Activated CD4-positive, alpha-beta T cell treated with anti-CD3 and anti-CD28 coated beads, Interleukin-2, amount 10 ng/mL, durations not matched to agents 7 days and 5 days (primary cell): ENCODE measurements around the gene SH3GLB1. TPM values are rescaled to one million over a fixed set of nuclear protein-coding genes. Genes with fewer than 3 reads are reported as not detected.

Experiments used
- CTCF ChIA-PET: fragments of 350-600 bp; sonication (Branson Sonifier 250); formaldehyde crosslinking; loops from one replicate; lab custom pipeline; 2021; ENCODE audit warnings: antibody characterized with exemption; lab: Charles Lee
- POLR2A ChIA-PET: fragments of 350-600 bp; sonication (Branson Sonifier 250); formaldehyde crosslinking; loops from one replicate; lab custom pipeline; 2021; ENCODE audit warnings: antibody characterized with exemption; lab: Charles Lee
- DNase-seq: peaks from one replicate; pipeline ENCODE4 v3.0.0-alpha.2; 2020
- H3K27ac Mint-ChIP-seq: one replicate; pipeline ENCODE4 v1.8.0; 2021; ENCODE audit warnings: mild to moderate bottlenecking, moderate library complexity, mixed read lengths
- H3K27me3 Mint-ChIP-seq: one replicate; pipeline ENCODE4 v1.8.0; 2021; ENCODE audit warnings: mixed read lengths
- H3K36me3 Mint-ChIP-seq: one replicate; pipeline ENCODE4 v1.8.0; 2021; ENCODE audit warnings: low read depth, mixed read lengths
- H3K4me1 Mint-ChIP-seq: one replicate; pipeline ENCODE4 v1.8.0; 2021; ENCODE audit warnings: mixed read lengths
- H3K4me3 Mint-ChIP-seq: one replicate; pipeline ENCODE4 v1.8.0; 2021; ENCODE audit warnings: mild to moderate bottlenecking, moderate library complexity, mixed read lengths
- H3K9me3 Mint-ChIP-seq: one replicate; pipeline ENCODE4 v1.8.0; 2021; ENCODE audit warnings: mixed read lengths
- total RNA-seq, 2 experiments: library from RNA; stranded (reverse); gene quantifications; one replicate each; pipeline ENCODE4 v1.2.3, GENCODE V29; 2021

SH3GLB1 gene
- total RNA-seq, 2 experiments from 2014 or later: 66.8 to 75.3 TPM

DNA sequence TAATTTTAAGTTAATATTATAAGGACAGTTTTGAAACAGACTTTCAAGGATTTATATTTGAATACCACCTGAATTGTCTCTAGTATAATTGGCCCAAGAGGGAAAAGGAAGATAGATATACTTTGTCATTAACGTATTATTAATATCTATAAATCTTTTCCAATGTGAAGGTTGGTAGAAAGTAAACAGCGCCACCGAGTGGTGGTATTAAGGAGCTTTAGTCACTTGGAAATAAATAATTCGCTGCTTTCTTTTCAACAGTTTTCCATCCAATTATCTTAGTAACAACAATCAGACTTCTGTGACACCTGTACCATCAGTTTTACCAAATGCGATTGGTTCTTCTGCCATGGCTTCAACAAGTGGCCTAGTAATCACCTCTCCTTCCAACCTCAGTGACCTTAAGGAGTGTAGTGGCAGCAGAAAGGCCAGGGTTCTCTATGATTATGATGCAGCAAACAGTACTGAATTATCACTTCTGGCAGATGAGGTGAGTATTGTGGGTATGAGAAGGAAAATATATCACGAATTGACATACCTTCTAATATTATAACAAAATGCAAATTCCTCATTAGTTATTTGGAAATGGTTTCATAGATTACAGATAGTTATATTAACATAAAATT, 37.7 kb downstream of the SH3GLB1 start:
- Mint-ChIP-seq H3K4me1 (peaks cover 8% of the 10 kb centered on the region), H3K4me3 (no peak overlapping the region), H3K27me3 (no peaks in the 10 kb centered on the region), H3K27ac (no peak overlapping the region), H3K36me3 (peaks cover 26% of the 10 kb centered on the region), H3K9me3 (no peaks in the 10 kb centered on the region)
- ChIA-PET POLR2A (no interaction called here), CTCF (no interaction called here)
- peak; percentile 46 for DNase-seq

GRCh38 chr1:86747304-86747703, 42.9 kb downstream of the SH3GLB1 start:
- CTCF ChIA-PET: no interaction called here
- Mint-ChIP-seq H3K9me3 (no peaks in the 10 kb centered on the region), H3K4me3 (no peak overlapping the region), H3K27me3 (no peaks in the 10 kb centered on the region), H3K4me1 (peaks cover 2% of the 10 kb centered on the region), H3K27ac (no peak overlapping the region), H3K36me3 (peaks cover 21% of the 10 kb centered on the region)
- DNase-seq: no peak
- POLR2A ChIA-PET: no interaction called here

DNA sequence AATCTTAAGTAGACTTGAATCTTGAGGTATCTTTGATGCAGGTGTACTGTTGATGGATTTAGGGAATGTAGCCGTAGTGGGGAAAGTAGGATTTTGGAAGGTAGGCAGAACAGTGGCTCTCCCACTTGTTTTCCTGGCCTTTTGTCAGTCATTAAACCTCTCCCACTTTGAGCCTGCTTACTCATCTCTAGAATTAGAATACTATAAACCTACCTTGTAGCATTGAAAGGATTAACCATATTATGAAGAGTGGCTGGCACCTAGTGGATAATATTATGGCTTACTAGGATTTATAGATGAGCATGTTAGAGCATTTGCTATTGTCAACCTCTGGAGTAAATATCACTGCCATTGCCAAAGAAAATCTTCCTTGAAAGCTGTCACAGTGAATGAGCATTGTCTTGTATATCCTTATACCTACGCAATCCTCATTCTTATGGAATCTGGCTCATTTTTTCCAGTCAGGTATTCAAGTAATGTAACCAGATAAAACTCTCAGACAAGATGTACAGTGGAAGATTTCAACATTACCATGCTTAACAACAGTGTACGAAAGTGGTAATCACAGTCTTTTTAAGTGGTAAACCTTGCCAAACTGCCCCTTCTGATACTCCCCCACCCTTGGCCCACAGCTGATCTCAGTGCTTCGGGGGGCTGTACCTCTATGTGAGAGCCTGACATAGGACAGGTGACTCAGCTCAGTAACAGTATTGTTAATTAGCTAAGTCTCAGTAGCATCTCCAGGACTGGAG, 44.4 kb downstream of the SH3GLB1 start:
- Mint-ChIP-seq H3K27me3 (peaks cover 4% of the 10 kb centered on the region), H3K4me3 (no peak overlapping the region), H3K36me3 (peaks cover 19% of the 10 kb centered on the region), H3K4me1 (peaks cover 2% of the 10 kb centered on the region), H3K27ac (no peak overlapping the region), H3K9me3 (no peaks in the 10 kb centered on the region)
- CTCF ChIA-PET: interaction anchor here (1.1 kb wide), 1 partner anchor 9 kb away, joined by 3 read pairs; no protein-coding TSS in a partner anchor
- POLR2A ChIA-PET: no interaction called here
- DNase-seq: no peak

DNA sequence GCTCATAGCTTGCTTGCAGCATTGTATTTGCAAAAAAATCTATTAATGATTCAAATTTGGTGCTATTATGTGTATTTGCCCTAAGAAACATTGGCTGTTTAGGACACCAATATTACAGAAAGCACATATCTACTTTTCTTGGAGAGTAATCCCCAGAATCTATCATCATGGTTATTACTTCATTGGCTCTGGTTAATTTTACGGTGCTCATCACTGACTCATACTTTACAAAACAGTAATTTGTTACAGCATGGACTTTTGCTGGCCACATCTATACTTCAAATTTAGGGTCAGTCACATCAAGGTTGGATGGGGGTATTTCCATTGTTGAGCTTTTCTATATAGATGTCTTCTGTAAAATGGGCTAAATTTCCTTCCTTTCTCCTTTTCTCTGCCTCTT, 45.7 kb downstream of the SH3GLB1 start:
- Mint-ChIP-seq H3K4me3 (no peak overlapping the region), H3K4me1 (peaks cover 2% of the 10 kb centered on the region), H3K27me3 (peaks cover 12% of the 10 kb centered on the region), H3K27ac (no peak overlapping the region), H3K9me3 (no peaks in the 10 kb centered on the region), H3K36me3 (peaks cover 9% of the 10 kb centered on the region)
- DNase-seq: no peak
- ChIA-PET CTCF (interaction anchor here (1.4 kb wide), 1 partner anchor 10 kb away, joined by 3 read pairs; no protein-coding TSS in a partner anchor), POLR2A (no interaction called here)

DNA sequence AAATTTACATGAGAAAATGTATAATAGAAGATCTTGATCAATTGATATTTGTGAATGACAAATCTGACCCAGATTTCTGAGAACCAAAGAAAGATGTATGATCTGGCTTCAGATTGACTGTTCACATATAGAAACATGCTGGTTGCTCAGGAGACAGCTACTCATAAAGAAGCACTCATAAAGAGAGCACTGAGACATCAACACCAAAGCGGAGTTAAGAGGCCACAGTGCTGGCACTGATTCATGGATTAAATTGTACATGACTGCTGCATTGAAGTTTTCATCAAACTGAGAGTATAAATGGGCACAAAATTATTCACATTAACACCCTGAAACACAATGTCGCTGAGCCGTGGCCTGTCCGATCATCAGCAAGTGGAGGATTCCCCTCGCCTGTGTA, 46.2 kb downstream of the SH3GLB1 start:
- no peak overlapping the region for H3K4me3 Mint-ChIP-seq
- peaks cover 12% of the 10 kb centered on the region for H3K27me3 Mint-ChIP-seq
- POLR2A ChIA-PET: no interaction called here
- no peak for DNase-seq
- no peaks in the 10 kb centered on the region for H3K4me1 Mint-ChIP-seq
- CTCF ChIA-PET: interaction anchor here (1.4 kb wide), 1 partner anchor 10 kb away, joined by 3 read pairs; no protein-coding TSS in a partner anchor
- H3K27ac Mint-ChIP-seq: no peak overlapping the region
- H3K36me3 Mint-ChIP-seq: peaks cover 5% of the 10 kb centered on the region
- no peaks in the 10 kb centered on the region for H3K9me3 Mint-ChIP-seq

DNA sequence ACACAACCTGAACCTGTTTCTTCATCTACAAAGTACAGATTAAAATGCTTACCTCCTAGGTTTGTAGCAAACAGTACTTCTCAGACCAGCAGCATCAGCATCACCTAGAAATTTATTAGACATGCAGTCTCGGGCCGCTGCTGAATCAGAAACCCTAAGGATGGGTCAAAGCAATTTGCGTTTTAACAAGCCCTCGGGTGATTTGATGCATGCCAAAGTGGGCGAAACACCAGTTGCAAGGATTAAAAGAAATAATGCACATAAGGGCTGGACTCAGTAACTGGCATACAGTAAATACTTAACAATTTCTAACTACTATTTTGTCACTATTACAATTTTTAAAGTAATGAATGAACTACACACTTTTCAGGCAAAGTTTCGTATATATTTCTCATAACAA, 47.5 kb downstream of the SH3GLB1 start:
- ChIA-PET POLR2A (no interaction called here), CTCF (no interaction called here)
- Mint-ChIP-seq H3K27me3 (peaks cover 12% of the 10 kb centered on the region), H3K4me1 (no peaks in the 10 kb centered on the region), H3K9me3 (no peaks in the 10 kb centered on the region), H3K27ac (no peak overlapping the region), H3K36me3 (no peaks in the 10 kb centered on the region), H3K4me3 (no peak overlapping the region)
- no peak for DNase-seq

DNA sequence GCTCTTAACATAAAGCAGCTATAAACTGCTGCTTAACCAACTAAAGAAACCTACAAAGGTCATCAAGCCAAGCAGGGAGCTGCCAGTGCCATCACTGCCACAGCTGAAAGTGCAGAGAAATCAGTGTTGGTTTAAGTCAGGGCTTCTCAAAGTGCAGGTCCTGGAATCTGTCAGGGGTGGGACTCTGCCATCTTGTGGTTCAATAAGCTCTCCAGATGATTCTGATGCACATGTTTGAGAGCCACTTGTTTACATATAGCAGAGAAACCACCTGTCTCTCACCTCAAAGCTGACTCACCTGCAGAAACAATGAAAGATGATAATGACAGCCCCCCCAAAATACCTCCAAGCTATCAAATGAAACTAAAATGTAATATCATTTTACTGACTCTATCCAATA, 49.3 kb downstream of the SH3GLB1 start:
- H3K9me3 Mint-ChIP-seq: no peaks in the 10 kb centered on the region
- H3K27ac Mint-ChIP-seq: no peak overlapping the region
- no peaks in the 10 kb centered on the region for H3K36me3 Mint-ChIP-seq
- no peak overlapping the region for H3K4me3 Mint-ChIP-seq
- no peaks in the 10 kb centered on the region for H3K4me1 Mint-ChIP-seq
- H3K27me3 Mint-ChIP-seq: peaks cover 12% of the 10 kb centered on the region
- ChIA-PET POLR2A (no interaction called here), CTCF (interaction anchor here (0.9 to 2.0 kb wide), 3 partner anchors 10 to 253 kb away, joined by 3 to 6 read pairs (median 3); partner anchors contain the start of gene SH3GLB1)
- DNase-seq: peak; percentile 30

DNA sequence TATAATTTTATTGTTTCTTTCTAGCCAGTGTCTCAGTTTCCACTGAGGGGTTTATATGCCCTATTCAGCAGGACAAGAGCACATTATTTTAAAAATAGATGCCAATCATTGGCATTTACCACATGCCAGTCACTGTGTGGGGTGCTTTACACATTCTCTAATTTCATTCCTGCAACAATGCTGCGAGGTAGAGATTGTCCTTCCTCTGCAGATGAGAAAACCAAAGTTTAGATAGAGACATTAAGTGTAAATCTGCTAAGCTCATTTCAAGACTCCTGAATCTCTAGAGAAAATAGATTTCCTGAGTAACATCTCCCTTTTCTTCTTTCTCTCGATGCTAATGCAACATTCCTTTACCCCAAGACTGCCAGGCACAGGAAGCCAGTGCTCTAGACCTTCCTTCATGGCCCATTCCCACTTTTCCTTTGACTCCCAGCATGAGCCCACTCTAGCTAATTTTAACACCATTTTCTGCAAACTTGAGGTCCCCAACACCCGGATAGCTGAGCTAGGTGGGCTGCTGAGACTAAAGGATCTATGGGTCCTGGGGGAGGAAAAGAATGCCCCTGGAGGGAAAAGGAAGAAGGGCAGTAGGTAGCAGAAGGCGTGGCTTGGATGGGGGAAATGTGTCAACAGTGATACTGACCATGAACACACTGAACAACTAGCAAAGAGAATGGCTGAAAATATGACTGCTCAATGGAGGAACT, 50.0 kb downstream of the SH3GLB1 start:
- Mint-ChIP-seq H3K4me1 (no peaks in the 10 kb centered on the region), H3K9me3 (no peaks in the 10 kb centered on the region), H3K27me3 (peaks cover 12% of the 10 kb centered on the region), H3K36me3 (no peaks in the 10 kb centered on the region), H3K4me3 (no peak overlapping the region), H3K27ac (no peak overlapping the region)
- no peak for DNase-seq
- CTCF ChIA-PET: interaction anchor here (0.9 to 2.0 kb wide), 3 partner anchors 11 to 254 kb away, joined by 3 to 6 read pairs (median 3); partner anchors contain the start of gene SH3GLB1
- POLR2A ChIA-PET: no interaction called here

DNA sequence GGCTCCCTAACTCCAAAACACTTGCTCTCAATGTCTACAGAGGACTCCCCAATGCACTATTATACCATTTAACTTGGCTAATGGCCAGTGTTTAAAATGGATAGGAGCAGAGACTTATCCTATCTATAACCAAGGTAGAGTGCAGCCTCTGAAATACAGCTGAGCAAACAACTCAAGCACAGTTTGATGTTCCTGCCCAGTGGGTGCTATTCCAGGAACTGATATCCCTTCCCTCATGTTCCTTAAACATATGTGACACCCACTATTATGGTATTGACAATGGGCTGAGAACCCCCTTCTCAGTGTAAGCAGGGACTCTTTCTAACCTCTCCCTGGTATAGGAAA, 51.7 kb downstream of the SH3GLB1 start:
- Mint-ChIP-seq H3K27ac (no peak overlapping the region), H3K9me3 (no peaks in the 10 kb centered on the region), H3K4me1 (no peaks in the 10 kb centered on the region), H3K27me3 (peaks cover 14% of the 10 kb centered on the region), H3K4me3 (no peak overlapping the region), H3K36me3 (no peaks in the 10 kb centered on the region)
- CTCF ChIA-PET: no interaction called here
- DNase-seq: no peak
- POLR2A ChIA-PET: no interaction called here

DNA sequence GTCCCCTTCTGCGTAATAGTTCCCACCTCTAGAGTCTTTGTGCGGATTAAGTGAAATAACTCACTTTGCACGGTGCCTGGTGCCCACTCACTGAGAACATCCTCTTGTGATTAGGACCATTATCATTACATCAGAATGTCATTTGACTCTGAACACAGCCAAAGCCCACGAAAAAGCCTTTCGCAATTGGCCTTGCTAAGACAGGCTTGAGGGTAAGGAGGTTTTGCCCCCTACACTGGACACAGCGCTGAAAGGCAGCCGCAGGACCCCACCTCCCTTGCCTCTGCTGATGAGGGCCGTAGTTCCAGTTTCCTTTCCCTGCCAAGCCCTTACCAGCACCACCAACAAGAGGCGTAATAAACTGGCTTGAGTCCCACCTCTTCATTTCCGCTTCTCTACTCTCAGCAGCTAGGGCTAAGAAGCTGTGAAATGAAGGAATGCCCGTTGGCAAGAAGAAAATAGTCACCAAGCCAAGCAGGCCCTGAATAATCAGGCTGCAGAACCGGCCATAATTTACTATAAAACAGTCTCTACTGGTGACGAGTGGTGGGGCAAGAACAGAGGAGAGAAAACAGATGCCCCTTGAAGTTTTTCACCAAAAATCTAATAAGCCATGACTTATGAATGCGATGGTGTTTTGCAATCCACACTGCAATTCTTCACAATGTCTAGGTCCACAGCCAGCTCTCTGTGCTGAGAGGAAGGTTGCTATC, 53.1 kb downstream of the SH3GLB1 start:
- H3K36me3 Mint-ChIP-seq: no peaks in the 10 kb centered on the region
- ChIA-PET POLR2A (no interaction called here), CTCF (interaction anchor here (1.1 kb wide), 1 partner anchor 8 kb away, joined by 3 read pairs; no protein-coding TSS in a partner anchor)
- H3K4me1 Mint-ChIP-seq: no peaks in the 10 kb centered on the region
- no peak overlapping the region for H3K4me3 Mint-ChIP-seq
- no peak overlapping the region for H3K27ac Mint-ChIP-seq
- no peak for DNase-seq
- H3K27me3 Mint-ChIP-seq: peaks cover 14% of the 10 kb centered on the region
- no peaks in the 10 kb centered on the region for H3K9me3 Mint-ChIP-seq

DNA sequence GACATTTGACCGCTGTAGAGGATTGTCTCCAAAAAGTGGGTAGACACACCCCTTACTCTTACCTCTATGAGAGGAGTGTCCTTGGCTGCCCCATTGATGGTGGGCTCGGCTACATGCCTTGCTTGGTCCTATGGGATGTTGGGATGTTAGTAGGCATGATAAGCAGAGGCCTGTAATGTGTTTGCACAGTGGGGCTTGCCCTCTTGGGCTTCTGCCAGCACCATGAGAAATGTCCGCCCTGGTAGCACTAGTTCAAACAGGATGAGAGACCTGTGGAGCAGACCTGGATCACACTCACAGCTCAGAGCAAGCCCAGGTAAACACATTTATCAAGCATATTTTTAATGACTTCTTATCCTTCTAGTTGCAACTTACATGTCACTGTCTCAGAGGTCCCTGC, 54.2 kb downstream of the SH3GLB1 start:
- no peaks in the 10 kb centered on the region for H3K4me1 Mint-ChIP-seq
- no peak for DNase-seq
- H3K36me3 Mint-ChIP-seq: no peaks in the 10 kb centered on the region
- no peaks in the 10 kb centered on the region for H3K9me3 Mint-ChIP-seq
- H3K27ac Mint-ChIP-seq: no peak overlapping the region
- no peak overlapping the region for H3K4me3 Mint-ChIP-seq
- CTCF ChIA-PET: interaction anchor here (1.1 kb wide), 1 partner anchor 9 kb away, joined by 3 read pairs; no protein-coding TSS in a partner anchor
- POLR2A ChIA-PET: no interaction called here
- H3K27me3 Mint-ChIP-seq: peaks cover 10% of the 10 kb centered on the region

GRCh38 chr1:86760199-86760598, 55.8 kb downstream of the SH3GLB1 start:
- CTCF ChIA-PET: no interaction called here
- no peak for DNase-seq

More at GRCh38 chr1:86760199-86760598, 55.8 kb downstream of the SH3GLB1 start:
- H3K27ac Mint-ChIP-seq: no peak overlapping the region
- no peak overlapping the region for H3K4me3 Mint-ChIP-seq
- H3K9me3 Mint-ChIP-seq: no peaks in the 10 kb centered on the region
- H3K27me3 Mint-ChIP-seq: peaks cover 2% of the 10 kb centered on the region
- POLR2A ChIA-PET: no interaction called here
- no peaks in the 10 kb centered on the region for H3K36me3 Mint-ChIP-seq
- H3K4me1 Mint-ChIP-seq: no peaks in the 10 kb centered on the region
